ENCODE measurements around the gene NT5M.

Gene NT5M

GRCh38 chr17:17358060-17358751, 55.0 kb downstream of the NT5M start:
- Histone ChIP-seq H3K9ac (ENCODE audit: low read length in 2 of 2) (no peak overlapping the region), H3K36me3 (ENCODE audit: control insufficient read depth in 2 of 2, insufficient read depth in 2 of 2, low read length in 2 of 2) (no peaks in the 10 kb centered on the region), H3K27ac (ENCODE audit: low read length) (no peak overlapping the region), H3K4me3 (ENCODE audit: low read length in 2 of 2) (no peak overlapping the region), H3K27me3 (ENCODE audit: control insufficient read depth in 1 of 2, insufficient read depth in 2 of 2, low read length in 2 of 2) (peaks cover 0 to 5% of the 10 kb centered on the region in 2 donors), H3K4me1 (ENCODE audit: control insufficient read depth, insufficient read depth, low read length) (peaks cover 6% of the 10 kb centered on the region), H3K9me3 (ENCODE audit: control insufficient read depth in 2 of 2, low read length in 2 of 2) (no peaks in the 10 kb centered on the region)

GRCh38 chr17:17358866-17359265, 55.7 kb downstream of the NT5M start:
- Histone ChIP-seq H3K27me3 (ENCODE audit: control insufficient read depth in 1 of 2, insufficient read depth in 2 of 2, low read length in 2 of 2) (peaks cover 0 to 1% of the 10 kb centered on the region in 2 donors), H3K9me3 (ENCODE audit: control insufficient read depth in 2 of 2, low read length in 2 of 2) (no peaks in the 10 kb centered on the region), H3K36me3 (ENCODE audit: control insufficient read depth in 2 of 2, insufficient read depth in 2 of 2, low read length in 2 of 2) (no peaks in the 10 kb centered on the region), H3K9ac (ENCODE audit: low read length in 2 of 2) (no peak overlapping the region), H3K4me1 (ENCODE audit: control insufficient read depth, insufficient read depth, low read length) (peaks cover 6% of the 10 kb centered on the region), H3K27ac (ENCODE audit: low read length) (no peak overlapping the region), H3K4me3 (ENCODE audit: low read length in 2 of 2) (no peak overlapping the region)

GRCh38 chr17:17359271-17359670, 56.1 kb downstream of the NT5M start:
- Histone ChIP-seq H3K4me1 (ENCODE audit: control insufficient read depth, insufficient read depth, low read length) (peaks cover 6% of the 10 kb centered on the region), H3K36me3 (ENCODE audit: control insufficient read depth in 2 of 2, insufficient read depth in 2 of 2, low read length in 2 of 2) (no peaks in the 10 kb centered on the region), H3K27ac (ENCODE audit: low read length) (no peak overlapping the region), H3K9ac (ENCODE audit: low read length in 2 of 2) (no peak overlapping the region), H3K27me3 (ENCODE audit: control insufficient read depth in 1 of 2, insufficient read depth in 2 of 2, low read length in 2 of 2) (peaks cover 0 to 2% of the 10 kb centered on the region in 2 donors), H3K9me3 (ENCODE audit: control insufficient read depth in 2 of 2, low read length in 2 of 2) (no peaks in the 10 kb centered on the region), H3K4me3 (ENCODE audit: low read length in 2 of 2) (no peak overlapping the region)

GRCh38 chr17:17360087-17360730, 57.0 kb downstream of the NT5M start:
- Histone ChIP-seq H3K4me1 (ENCODE audit: control insufficient read depth, insufficient read depth, low read length) (peaks cover 2% of the 10 kb centered on the region), H3K9me3 (ENCODE audit: control insufficient read depth in 2 of 2, low read length in 2 of 2) (no peaks in the 10 kb centered on the region), H3K9ac (ENCODE audit: low read length in 2 of 2) (no peak overlapping the region), H3K27ac (ENCODE audit: low read length) (no peak overlapping the region), H3K36me3 (ENCODE audit: control insufficient read depth in 2 of 2, insufficient read depth in 2 of 2, low read length in 2 of 2) (no peaks in the 10 kb centered on the region), H3K4me3 (ENCODE audit: low read length in 2 of 2) (no peak overlapping the region), H3K27me3 (ENCODE audit: control insufficient read depth in 1 of 2, insufficient read depth in 2 of 2, low read length in 2 of 2) (peaks cover 2 to 3% of the 10 kb centered on the region in 2 donors)

- no peak overlapping the region for H3K27ac ChIP-seq (ENCODE audit: low read length)
- H3K4me1 ChIP-seq (ENCODE audit: control insufficient read depth, insufficient read depth, low read length): no peaks in the 10 kb centered on the region
- H3K36me3 ChIP-seq (ENCODE audit: control insufficient read depth in 2 of 2, insufficient read depth in 2 of 2, low read length in 2 of 2): no peaks in the 10 kb centered on the region
- peaks cover 0 to 4% of the 10 kb centered on the region in 2 donors for H3K9me3 ChIP-seq (ENCODE audit: control insufficient read depth in 2 of 2, low read length in 2 of 2)
- no peak overlapping the region for H3K4me3 ChIP-seq (ENCODE audit: low read length in 2 of 2)
- H3K27me3 ChIP-seq (ENCODE audit: control insufficient read depth in 1 of 2, insufficient read depth in 2 of 2, low read length in 2 of 2): peaks cover 3 to 8% of the 10 kb centered on the region in 2 donors
- H3K9ac ChIP-seq (ENCODE audit: low read length in 2 of 2): no peak overlapping the region
Measured at GRCh38 chr17:17361543-17361866, 58.3 kb downstream of the NT5M start.

GRCh38 chr17:17361867-17362539, 58.8 kb downstream of the NT5M start:
- Histone ChIP-seq H3K36me3 (ENCODE audit: control insufficient read depth in 2 of 2, insufficient read depth in 2 of 2, low read length in 2 of 2) (no peaks in the 10 kb centered on the region), H3K9me3 (ENCODE audit: control insufficient read depth in 2 of 2, low read length in 2 of 2) (peaks cover 0 to 4% of the 10 kb centered on the region in 2 donors), H3K9ac (ENCODE audit: low read length in 2 of 2) (no peak overlapping the region), H3K27ac (ENCODE audit: low read length) (no peak overlapping the region), H3K27me3 (ENCODE audit: control insufficient read depth in 1 of 2, insufficient read depth in 2 of 2, low read length in 2 of 2) (peaks cover 8 to 11% of the 10 kb centered on the region in 2 donors), H3K4me3 (ENCODE audit: low read length in 2 of 2) (no peak overlapping the region), H3K4me1 (ENCODE audit: control insufficient read depth, insufficient read depth, low read length) (no peaks in the 10 kb centered on the region)

- no peaks in the 10 kb centered on the region for H3K36me3 ChIP-seq (ENCODE audit: control insufficient read depth in 2 of 2, insufficient read depth in 2 of 2, low read length in 2 of 2)
- H3K9me3 ChIP-seq (ENCODE audit: control insufficient read depth in 2 of 2, low read length in 2 of 2): peaks cover 0 to 4% of the 10 kb centered on the region in 2 donors
- H3K4me3 ChIP-seq (ENCODE audit: low read length in 2 of 2): no peak overlapping the region
- peaks cover 8 to 11% of the 10 kb centered on the region in 2 donors for H3K27me3 ChIP-seq (ENCODE audit: control insufficient read depth in 1 of 2, insufficient read depth in 2 of 2, low read length in 2 of 2)
- H3K4me1 ChIP-seq (ENCODE audit: control insufficient read depth, insufficient read depth, low read length): no peaks in the 10 kb centered on the region
- no peak overlapping the region for H3K9ac ChIP-seq (ENCODE audit: low read length in 2 of 2)
- no peak overlapping the region for H3K27ac ChIP-seq (ENCODE audit: low read length)
Measured at GRCh38 chr17:17362540-17362930, 59.4 kb downstream of the NT5M start.

GRCh38 chr17:17363638-17364337, 60.6 kb downstream of the NT5M start:
- H3K4me3 ChIP-seq (ENCODE audit: low read length in 2 of 2): no peak overlapping the region
- H3K4me1 ChIP-seq (ENCODE audit: control insufficient read depth, insufficient read depth, low read length): no peaks in the 10 kb centered on the region
- peaks cover 8 to 11% of the 10 kb centered on the region in 2 donors for H3K27me3 ChIP-seq (ENCODE audit: control insufficient read depth in 1 of 2, insufficient read depth in 2 of 2, low read length in 2 of 2)
- peaks cover 0 to 4% of the 10 kb centered on the region in 2 donors for H3K9me3 ChIP-seq (ENCODE audit: control insufficient read depth in 2 of 2, low read length in 2 of 2)
- no peak overlapping the region for H3K27ac ChIP-seq (ENCODE audit: low read length)
- H3K36me3 ChIP-seq (ENCODE audit: control insufficient read depth in 2 of 2, insufficient read depth in 2 of 2, low read length in 2 of 2): no peaks in the 10 kb centered on the region
- no peak overlapping the region for H3K9ac ChIP-seq (ENCODE audit: low read length in 2 of 2)

- H3K27ac ChIP-seq (ENCODE audit: low read length): no peak overlapping the region
- no peaks in the 10 kb centered on the region for H3K36me3 ChIP-seq (ENCODE audit: control insufficient read depth in 2 of 2, insufficient read depth in 2 of 2, low read length in 2 of 2)
- no peak overlapping the region for H3K9ac ChIP-seq (ENCODE audit: low read length in 2 of 2)
- peaks cover 0 to 4% of the 10 kb centered on the region in 2 donors for H3K9me3 ChIP-seq (ENCODE audit: control insufficient read depth in 2 of 2, low read length in 2 of 2)
- no peak overlapping the region for H3K4me3 ChIP-seq (ENCODE audit: low read length in 2 of 2)
- H3K4me1 ChIP-seq (ENCODE audit: control insufficient read depth, insufficient read depth, low read length): no peaks in the 10 kb centered on the region
- peaks cover 8 to 11% of the 10 kb centered on the region in 2 donors for H3K27me3 ChIP-seq (ENCODE audit: control insufficient read depth in 1 of 2, insufficient read depth in 2 of 2, low read length in 2 of 2)
Measured at GRCh38 chr17:17364338-17364667, 61.1 kb downstream of the NT5M start.

GRCh38 chr17:17365476-17366110, 62.4 kb downstream of the NT5M start:
- Histone ChIP-seq H3K27ac (ENCODE audit: low read length) (no peak overlapping the region), H3K9me3 (ENCODE audit: control insufficient read depth in 2 of 2, low read length in 2 of 2) (peaks cover 0 to 4% of the 10 kb centered on the region in 2 donors), H3K27me3 (ENCODE audit: control insufficient read depth in 1 of 2, insufficient read depth in 2 of 2, low read length in 2 of 2) (peaks cover 8 to 11% of the 10 kb centered on the region in 2 donors), H3K9ac (ENCODE audit: low read length in 2 of 2) (no peak overlapping the region), H3K36me3 (ENCODE audit: control insufficient read depth in 2 of 2, insufficient read depth in 2 of 2, low read length in 2 of 2) (no peaks in the 10 kb centered on the region), H3K4me3 (ENCODE audit: low read length in 2 of 2) (no peak overlapping the region), H3K4me1 (ENCODE audit: control insufficient read depth, insufficient read depth, low read length) (no peaks in the 10 kb centered on the region)

Data from stomach smooth muscle (tissue), 2 donors.